MM.1S (cell line): ENCODE data around the gene CCR5AS.

ENCODE experiments used
- EZH2 ChIP-seq: fragments of 300-600 bp; sonication (generic); optimal IDR thresholded peaks from 2 replicates; pipeline ENCODE3; 2017; ENCODE audit warnings: low read depth, mild to moderate bottlenecking, antibody characterized with exemption, low read length, mixed read lengths
- TF ChIP-seq, protein P1 (sequence below): fragments of 300-600 bp; sonication (generic); IDR thresholded peaks from 2 replicates; pipeline ENCODE4 v1.5.1; 2016; ENCODE audit warnings: antibody characterized with exemption, low read length, mixed read lengths

GRCh38 chr3:46416811-46417510 is 10.1 kb upstream of the CCR5AS start:
- TF ChIP-seq, protein P1, sequence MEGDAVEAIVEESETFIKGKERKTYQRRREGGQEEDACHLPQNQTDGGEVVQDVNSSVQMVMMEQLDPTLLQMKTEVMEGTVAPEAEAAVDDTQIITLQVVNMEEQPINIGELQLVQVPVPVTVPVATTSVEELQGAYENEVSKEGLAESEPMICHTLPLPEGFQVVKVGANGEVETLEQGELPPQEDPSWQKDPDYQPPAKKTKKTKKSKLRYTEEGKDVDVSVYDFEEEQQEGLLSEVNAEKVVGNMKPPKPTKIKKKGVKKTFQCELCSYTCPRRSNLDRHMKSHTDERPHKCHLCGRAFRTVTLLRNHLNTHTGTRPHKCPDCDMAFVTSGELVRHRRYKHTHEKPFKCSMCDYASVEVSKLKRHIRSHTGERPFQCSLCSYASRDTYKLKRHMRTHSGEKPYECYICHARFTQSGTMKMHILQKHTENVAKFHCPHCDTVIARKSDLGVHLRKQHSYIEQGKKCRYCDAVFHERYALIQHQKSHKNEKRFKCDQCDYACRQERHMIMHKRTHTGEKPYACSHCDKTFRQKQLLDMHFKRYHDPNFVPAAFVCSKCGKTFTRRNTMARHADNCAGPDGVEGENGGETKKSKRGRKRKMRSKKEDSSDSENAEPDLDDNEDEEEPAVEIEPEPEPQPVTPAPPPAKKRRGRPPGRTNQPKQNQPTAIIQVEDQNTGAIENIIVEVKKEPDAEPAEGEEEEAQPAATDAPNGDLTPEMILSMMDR: no peak
- TF ChIP-seq EZH2: no peak
